MCF 10A (cell line): Measurements from ENCODE around the gene SPSB1. TPM values are rescaled to one million over a fixed set of nuclear protein-coding genes. Genes with fewer than 3 reads are reported as not detected.
A peak's percentile ranks its signal among the peaks of the same experiment; 100 is the strongest.

Experiments used
- BruUV-seq: library from RNA; stranded (reverse); fragments of 400-500 nt; replicated peaks from 2 replicates; lab custom pipeline; 2021; lab: Mats Ljungman, UMichigan
- CTCF ChIA-PET: fragments of 300-600 bp; sonication (Branson Sonifier 250); formaldehyde crosslinking; extraction: SDS; loops from one replicate; lab custom pipeline; 2021; ENCODE audit warnings: antibody characterized with exemption, inconsistent platforms; lab: Yijun Ruan, JAX
- POLR2A ChIA-PET: fragments of 300-600, 350-650 bp; sonication (Branson Sonifier 250); formaldehyde crosslinking; extraction: SDS; loops from one replicate; lab custom pipeline; 2020; ENCODE audit warnings: antibody characterized with exemption, inconsistent platforms; lab: Yijun Ruan, JAX
- DNase-seq: peaks from one replicate; pipeline ENCODE4 v3.0.0-alpha.2; 2018; ENCODE audit not compliant: unreplicated experiment
- H3K27ac Mint-ChIP-seq: one replicate; pipeline ENCODE4 v1.8.0; 2022; ENCODE audit warnings: mild to moderate bottlenecking, low read depth, mixed read lengths; ENCODE audit not compliant: unreplicated experiment
- H3K27me3 Mint-ChIP-seq: one replicate; pipeline ENCODE4 v1.8.0; 2022; ENCODE audit warnings: mixed read lengths; ENCODE audit not compliant: insufficient read depth, unreplicated experiment
- H3K36me3 Mint-ChIP-seq: one replicate; pipeline ENCODE4 v1.8.0; 2022; ENCODE audit warnings: mild to moderate bottlenecking, moderate library complexity, mixed read lengths; ENCODE audit not compliant: insufficient read depth, unreplicated experiment
- H3K4me1 Mint-ChIP-seq: one replicate; pipeline ENCODE4 v1.8.0; 2022; ENCODE audit warnings: mixed read lengths; ENCODE audit not compliant: insufficient read depth, unreplicated experiment
- H3K4me3 Mint-ChIP-seq: one replicate; pipeline ENCODE4 v1.8.0; 2022; ENCODE audit warnings: mild to moderate bottlenecking, moderate library complexity, mixed read lengths; ENCODE audit not compliant: unreplicated experiment
- H3K9me3 Mint-ChIP-seq: one replicate; pipeline ENCODE4 v1.8.0; 2022; ENCODE audit warnings: mixed read lengths; ENCODE audit not compliant: unreplicated experiment
- intact Hi-C: fragments of 100-400 bp; cut with micrococcal nuclease; formaldehyde crosslinking; loops from 2 replicates; pipeline ENCODE4 v1.14.1; 2022
- total RNA-seq: library from RNA; stranded (reverse); gene quantifications from 2 replicates; pipeline ENCODE4 v1.2.3, GENCODE V29; 2022
- TF ChIP-seq, protein P1 (sequence below): fragments of 200-600 bp; IDR thresholded peaks from one replicate; pipeline ENCODE4 v1.8.0; 2022; ENCODE audit warnings: antibody characterized with exemption, mild to moderate bottlenecking; ENCODE audit not compliant: unreplicated experiment

The SPSB1 gene
- total RNA-seq, 1 experiment from 2014 or later = 8.2 TPM

DNA sequence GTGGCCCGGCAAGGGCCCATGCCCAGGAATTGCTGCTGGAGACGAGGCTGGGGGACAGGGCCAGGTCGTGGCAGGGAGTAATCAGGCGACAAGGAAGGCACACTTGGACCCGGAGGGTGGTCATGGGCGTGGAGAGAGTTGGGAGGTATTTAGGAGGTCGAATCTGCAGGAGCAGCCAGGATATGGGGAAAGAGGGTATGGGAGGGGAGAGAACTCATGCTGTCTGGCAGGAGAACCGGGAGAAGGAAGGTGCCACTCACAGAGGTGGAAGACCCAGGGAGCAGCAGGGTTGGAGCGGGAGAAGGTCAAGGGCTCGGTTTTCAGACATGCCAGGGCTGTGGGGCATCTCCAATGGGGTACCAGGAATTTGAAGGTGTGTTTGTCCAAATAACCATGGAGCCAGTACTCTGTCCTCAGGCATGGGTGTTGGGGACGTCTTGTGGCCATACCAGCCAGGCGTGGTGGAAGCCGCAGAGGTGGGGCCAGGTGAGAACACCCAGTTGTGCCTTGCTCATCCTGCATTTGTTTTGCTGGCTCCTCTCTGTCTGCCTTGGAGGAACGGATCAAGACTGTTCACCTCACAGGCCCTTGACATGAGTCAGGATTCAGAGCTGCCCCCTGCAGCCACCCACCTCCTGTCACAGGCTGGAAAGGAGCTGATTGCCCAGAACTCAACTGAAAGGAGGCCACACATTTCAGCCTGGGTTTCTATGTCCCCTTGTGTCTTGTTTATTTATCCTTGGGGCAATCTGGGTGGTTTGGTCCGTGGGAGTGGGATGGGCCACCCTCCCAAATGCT is 111.6 kb downstream of the SPSB1 start:
- intact Hi-C loops = no loop called here
- BruUV-seq = no TSS peak
- no peak for DNase-seq
- ChIA-PET POLR2A (no interaction called here), CTCF (interaction anchor here (1.2 kb wide), 1 partner anchor 115 kb away, joined by 3 read pairs; no protein-coding TSS in a partner anchor)
- H3K4me3 Mint-ChIP-seq = no peak overlapping the region
- H3K27ac Mint-ChIP-seq = no peak overlapping the region
- H3K4me1 Mint-ChIP-seq = no peaks in the 10 kb centered on the region
- no peaks in the 10 kb centered on the region for H3K9me3 Mint-ChIP-seq
- TF ChIP-seq, protein P1, sequence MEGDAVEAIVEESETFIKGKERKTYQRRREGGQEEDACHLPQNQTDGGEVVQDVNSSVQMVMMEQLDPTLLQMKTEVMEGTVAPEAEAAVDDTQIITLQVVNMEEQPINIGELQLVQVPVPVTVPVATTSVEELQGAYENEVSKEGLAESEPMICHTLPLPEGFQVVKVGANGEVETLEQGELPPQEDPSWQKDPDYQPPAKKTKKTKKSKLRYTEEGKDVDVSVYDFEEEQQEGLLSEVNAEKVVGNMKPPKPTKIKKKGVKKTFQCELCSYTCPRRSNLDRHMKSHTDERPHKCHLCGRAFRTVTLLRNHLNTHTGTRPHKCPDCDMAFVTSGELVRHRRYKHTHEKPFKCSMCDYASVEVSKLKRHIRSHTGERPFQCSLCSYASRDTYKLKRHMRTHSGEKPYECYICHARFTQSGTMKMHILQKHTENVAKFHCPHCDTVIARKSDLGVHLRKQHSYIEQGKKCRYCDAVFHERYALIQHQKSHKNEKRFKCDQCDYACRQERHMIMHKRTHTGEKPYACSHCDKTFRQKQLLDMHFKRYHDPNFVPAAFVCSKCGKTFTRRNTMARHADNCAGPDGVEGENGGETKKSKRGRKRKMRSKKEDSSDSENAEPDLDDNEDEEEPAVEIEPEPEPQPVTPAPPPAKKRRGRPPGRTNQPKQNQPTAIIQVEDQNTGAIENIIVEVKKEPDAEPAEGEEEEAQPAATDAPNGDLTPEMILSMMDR = no peak
- H3K36me3 Mint-ChIP-seq = no peaks in the 10 kb centered on the region
- no peaks in the 10 kb centered on the region for H3K27me3 Mint-ChIP-seq

DNA sequence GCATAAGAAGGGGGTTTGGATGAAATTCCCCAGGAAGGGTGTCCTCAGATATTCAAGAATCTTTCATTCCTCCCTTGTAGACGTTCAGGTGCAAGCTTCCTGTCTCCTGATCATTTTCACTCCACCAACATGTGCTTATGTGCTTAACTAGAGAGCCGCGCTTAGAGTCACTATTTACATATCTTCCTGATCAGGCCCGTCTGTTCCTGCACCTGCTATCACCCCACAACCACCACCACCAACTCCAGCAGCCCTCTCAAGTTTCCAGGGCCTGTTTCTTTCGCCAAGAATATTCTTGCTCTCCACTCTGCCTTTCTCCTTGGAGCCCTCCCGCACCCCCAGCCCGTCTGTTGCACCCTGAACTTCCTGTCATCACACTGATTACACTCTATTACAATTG is 113.4 kb downstream of the SPSB1 start:
- no peak overlapping the region for H3K4me3 Mint-ChIP-seq
- H3K4me1 Mint-ChIP-seq = no peaks in the 10 kb centered on the region
- no peak overlapping the region for H3K27ac Mint-ChIP-seq
- ChIA-PET CTCF (no interaction called here), POLR2A (no interaction called here)
- DNase-seq = no peak
- intact Hi-C loops = no loop called here
- TF ChIP-seq, protein P1 = no peak
- H3K36me3 Mint-ChIP-seq = no peaks in the 10 kb centered on the region
- BruUV-seq = no TSS peak
- H3K9me3 Mint-ChIP-seq = peaks cover 5% of the 10 kb centered on the region
- H3K27me3 Mint-ChIP-seq = no peaks in the 10 kb centered on the region

DNA sequence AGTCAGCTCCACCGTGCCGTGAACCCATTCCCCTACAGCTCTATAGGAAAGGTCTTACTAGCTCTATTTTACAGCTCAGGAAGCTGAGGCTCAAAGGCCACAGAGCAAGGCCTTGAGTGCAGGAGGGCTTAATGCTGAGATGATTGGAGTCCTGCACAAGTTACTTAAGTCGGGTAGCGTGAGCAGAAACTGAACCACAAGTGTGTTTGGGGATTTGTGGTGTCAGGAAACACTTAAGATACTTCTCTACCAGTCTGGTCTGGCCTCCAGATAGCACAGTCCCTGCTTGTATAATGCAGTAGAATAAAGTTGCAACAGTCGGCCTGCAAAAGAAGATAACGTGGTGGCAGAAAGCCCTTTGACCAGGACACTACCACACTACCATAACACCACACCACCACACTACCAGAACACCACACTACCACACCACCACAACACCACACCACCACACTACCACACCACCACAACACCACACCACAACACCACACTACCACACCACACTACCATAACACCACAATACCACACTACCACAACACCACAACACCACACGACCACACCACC is 118.1 kb downstream of the SPSB1 start:
- Mint-ChIP-seq H3K4me1 (no peaks in the 10 kb centered on the region), H3K4me3 (no peak overlapping the region), H3K27ac (no peak overlapping the region), H3K9me3 (peaks cover 8% of the 10 kb centered on the region), H3K27me3 (no peaks in the 10 kb centered on the region), H3K36me3 (no peaks in the 10 kb centered on the region)
- ChIA-PET POLR2A (interaction anchor here (1.1 kb wide), 1 partner anchor 89 kb away, joined by 5 read pairs; no protein-coding TSS in a partner anchor), CTCF (interaction anchor here (0.6 kb wide), 1 partner anchor 11 kb away, joined by 5 read pairs; no protein-coding TSS in a partner anchor)
- intact Hi-C loops = no loop called here
- TF ChIP-seq, protein P1 = no peak
- BruUV-seq = no TSS peak
- no peak for DNase-seq

DNA sequence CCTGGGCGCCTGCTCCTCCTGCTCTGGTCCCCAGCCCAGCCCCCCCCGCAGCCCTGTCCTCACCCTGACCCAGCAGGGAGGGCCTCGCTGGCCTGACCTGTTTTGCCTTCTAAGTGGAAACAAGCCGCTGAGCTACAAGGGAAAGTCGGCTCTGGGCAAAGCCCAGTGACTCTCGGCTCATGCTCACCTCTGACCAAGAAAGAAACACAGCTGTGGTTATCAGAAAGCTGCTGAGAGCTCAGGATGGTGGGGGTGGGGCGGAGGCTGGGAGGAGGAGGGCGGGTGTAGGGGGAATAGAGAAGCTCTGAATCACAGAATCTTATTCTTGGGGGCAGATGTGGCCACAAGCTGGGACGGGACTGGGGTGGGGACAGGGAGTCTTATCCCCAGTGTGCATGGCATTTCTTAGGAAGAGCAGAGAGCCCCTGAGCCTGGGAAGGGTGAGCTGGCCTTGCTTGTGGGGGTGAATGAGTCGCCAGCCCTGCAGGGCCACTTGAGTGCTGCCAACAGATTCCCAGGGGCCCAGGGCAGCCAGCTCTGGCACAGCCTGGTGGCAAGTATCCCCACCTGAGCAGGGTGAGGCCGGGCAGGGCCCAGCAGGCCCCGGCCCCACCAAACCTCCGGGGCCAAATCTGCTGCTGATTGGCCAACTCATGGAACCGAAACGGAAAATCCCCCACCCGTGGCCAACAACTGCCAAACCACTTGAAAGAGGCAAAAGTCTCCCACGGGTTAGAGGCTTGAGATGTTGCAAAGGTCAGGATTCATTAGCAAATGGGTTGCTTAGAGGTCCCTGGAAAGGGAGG is 120.6 kb downstream of the SPSB1 start:
- peaks cover 8% of the 10 kb centered on the region for H3K9me3 Mint-ChIP-seq

More for the DNA sequence above, 120.6 kb downstream of the SPSB1 start:
- BruUV-seq = no TSS peak
- H3K4me3 Mint-ChIP-seq = no peak overlapping the region
- CTCF ChIA-PET = no interaction called here
- H3K4me1 Mint-ChIP-seq = no peaks in the 10 kb centered on the region
- intact Hi-C loops = no loop called here
- H3K27ac Mint-ChIP-seq = no peak overlapping the region
- DNase-seq = peak; percentile 34
- TF ChIP-seq, protein P1 = no peak
- no peaks in the 10 kb centered on the region for H3K27me3 Mint-ChIP-seq
- POLR2A ChIA-PET = interaction anchor here (0.6 kb wide), 1 partner anchor 121 kb away, joined by 3 read pairs; no protein-coding TSS in a partner anchor
- no peaks in the 10 kb centered on the region for H3K36me3 Mint-ChIP-seq
